Measurements from ENCODE around the gene CLDN4. TPM values are rescaled to one million over a fixed set of nuclear protein-coding genes. Genes with fewer than 3 reads are reported as not detected.

CLDN4 gene
- polyA plus RNA-seq, 1 experiment: 0.15 TPM

GRCh38 chr7:73881352-73882046 is 50.7 kb downstream of the CLDN4 start:
- peaks cover 3% of the 10 kb centered on the region for H3K27me3 ChIP-seq (ENCODE audit: control insufficient read depth, insufficient read depth, low read length)
- no peak overlapping the region for H3K4me3 ChIP-seq (ENCODE audit: low read depth, low read length)
- H3K9me3 ChIP-seq (ENCODE audit: control insufficient read depth, insufficient read depth, low read length): no peaks in the 10 kb centered on the region; the same call in 1 of the 2 replicates
- ChIA-PET POLR2A (no interaction called here), CTCF (interaction anchor here (2.5 kb wide), 1 partner anchor 145 kb away, joined by 14 read pairs; no protein-coding TSS in a partner anchor)
- DNase-seq (ENCODE audit: low read depth, low spot score): no peak
- no peak overlapping the region for H3K27ac ChIP-seq (ENCODE audit: low read depth, low read length)
- no peak for TF ChIP-seq CTCF (IDR thresholded peaks at IDR 0.05; ENCODE audit: low read depth, low read length)

GRCh38 chr7:73882047-73882402 is 51.2 kb downstream of the CLDN4 start:
- no peak for TF ChIP-seq CTCF (IDR thresholded peaks at IDR 0.05; ENCODE audit: low read depth, low read length)
- Histone ChIP-seq H3K27me3 (ENCODE audit: control insufficient read depth, insufficient read depth, low read length) (peaks cover 3% of the 10 kb centered on the region), H3K9me3 (ENCODE audit: control insufficient read depth, insufficient read depth, low read length) (no peaks in the 10 kb centered on the region; the same call in 1 of the 2 replicates), H3K27ac (ENCODE audit: low read depth, low read length) (no peak overlapping the region), H3K4me3 (ENCODE audit: low read depth, low read length) (no peak overlapping the region)
- DNase-seq (ENCODE audit: low read depth, low spot score): no peak
- ChIA-PET CTCF (interaction anchor here (2.5 kb wide), 1 partner anchor 145 kb away, joined by 14 read pairs; no protein-coding TSS in a partner anchor), POLR2A (no interaction called here)

Other genes with a start within 250 kb of the CLDN4 start
- gene MLXIPL, start 206.5 kb upstream of the CLDN4 start, polyA plus RNA-seq (2011; rRNA removed): not detected in 2 replicates
- 1.8 and 3.7 TPM in 2 replicates for gene VPS37D, start 163.2 kb upstream of the CLDN4 start, polyA plus RNA-seq (2011; rRNA removed)
- gene DNAJC30, start 147.5 kb upstream of the CLDN4 start, polyA plus RNA-seq (2011; rRNA removed): 5.9 and 6.4 TPM in 2 replicates
- 48.6 and 49.5 TPM in 2 replicates for gene BUD23, start 147.4 kb upstream of the CLDN4 start, polyA plus RNA-seq (2011; rRNA removed)
- gene STX1A, start 111.3 kb upstream of the CLDN4 start, polyA plus RNA-seq (2011; rRNA removed): 12.9 and 13.7 TPM in 2 replicates
- gene ABHD11, start 92.2 kb upstream of the CLDN4 start, polyA plus RNA-seq (2011; rRNA removed): 5.1 and 7.5 TPM in 2 replicates
- gene CLDN3, start 60.7 kb upstream of the CLDN4 start, polyA plus RNA-seq (2011; rRNA removed): not detected in 2 replicates
- 2.6 and 4.4 TPM in 2 replicates for gene METTL27, start 11.5 kb downstream of the CLDN4 start, polyA plus RNA-seq (2011; rRNA removed)
- not detected in 2 replicates for gene TMEM270, start 30.2 kb downstream of the CLDN4 start, polyA plus RNA-seq (2011; rRNA removed)
- gene ELN, start 197.2 kb downstream of the CLDN4 start, polyA plus RNA-seq (2011; rRNA removed): 2.1 and 2.8 TPM in 2 replicates